T-helper 22 cell (primary cell): Measurements from ENCODE around the gene ABHD16B.
"Not testable (repeated sequence)": the region's sequence is repeated elsewhere in the genome, so short reads cannot be mapped to it uniquely, and the experiment has no call there.

Experiments
- DNase-seq: peaks from one replicate; pipeline ENCODE4 v3.0.0-alpha.2; 2020; ENCODE audit warnings: low read depth

Gene ABHD16B

DNA sequence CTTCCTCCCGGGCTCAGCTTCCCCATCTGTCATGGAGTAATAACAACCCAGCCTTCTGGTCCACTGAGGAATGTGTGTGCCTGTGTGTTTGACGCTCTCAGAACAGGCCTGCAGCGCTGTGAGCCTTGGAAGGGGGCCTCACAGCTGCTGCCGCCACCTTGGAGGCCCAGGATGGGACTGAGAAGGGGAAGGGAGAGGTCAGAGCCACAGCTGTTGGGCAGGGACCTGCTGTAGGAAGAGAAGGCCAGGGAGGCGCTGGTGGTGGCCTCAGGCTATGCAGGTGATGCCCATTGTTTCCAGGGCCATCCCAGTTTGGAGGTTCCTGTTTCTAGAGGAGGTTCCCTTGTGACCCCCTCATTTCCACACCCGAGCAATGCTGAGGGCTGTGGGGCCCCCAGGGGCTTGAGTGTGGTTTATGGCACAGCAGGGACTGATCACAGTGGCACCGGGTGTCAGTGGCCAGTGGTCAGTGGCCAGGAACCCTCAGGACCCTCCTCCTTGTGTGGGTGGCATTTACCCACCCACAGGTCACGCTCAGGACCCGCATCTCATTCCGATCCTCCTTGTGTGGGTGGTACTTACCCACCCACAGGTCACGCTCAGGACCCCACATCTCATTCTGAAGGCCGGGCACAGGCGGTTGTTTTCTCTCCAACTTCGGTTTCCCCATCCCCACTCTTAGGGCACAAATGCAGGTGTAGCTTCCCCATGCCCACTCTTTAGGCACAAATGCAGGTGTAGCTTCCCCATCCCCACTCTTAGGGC, 17.8 kb downstream of the ABHD16B start:
- DNase-seq = no peak

DNA sequence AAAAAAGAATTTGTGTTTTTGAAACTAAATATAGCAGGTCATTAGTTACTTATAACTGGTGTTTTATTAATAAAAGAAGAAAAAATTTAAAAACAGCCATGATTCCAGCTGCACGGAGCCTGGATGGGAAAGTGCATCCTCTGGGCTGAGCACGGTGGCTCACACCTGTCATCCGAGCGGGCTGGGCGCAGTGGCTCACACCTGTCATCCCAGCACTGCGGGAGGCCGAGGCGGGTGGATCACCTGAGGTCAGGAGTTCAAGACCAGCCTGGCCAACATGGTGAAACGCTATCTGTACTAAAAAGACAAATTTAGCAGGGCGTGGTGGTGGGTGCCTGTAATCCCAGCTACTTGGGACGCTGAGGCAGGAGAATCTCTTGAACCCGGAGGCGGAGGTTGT, 19.6 kb downstream of the ABHD16B start:
- DNase-seq = not testable (repeated sequence)

DNA sequence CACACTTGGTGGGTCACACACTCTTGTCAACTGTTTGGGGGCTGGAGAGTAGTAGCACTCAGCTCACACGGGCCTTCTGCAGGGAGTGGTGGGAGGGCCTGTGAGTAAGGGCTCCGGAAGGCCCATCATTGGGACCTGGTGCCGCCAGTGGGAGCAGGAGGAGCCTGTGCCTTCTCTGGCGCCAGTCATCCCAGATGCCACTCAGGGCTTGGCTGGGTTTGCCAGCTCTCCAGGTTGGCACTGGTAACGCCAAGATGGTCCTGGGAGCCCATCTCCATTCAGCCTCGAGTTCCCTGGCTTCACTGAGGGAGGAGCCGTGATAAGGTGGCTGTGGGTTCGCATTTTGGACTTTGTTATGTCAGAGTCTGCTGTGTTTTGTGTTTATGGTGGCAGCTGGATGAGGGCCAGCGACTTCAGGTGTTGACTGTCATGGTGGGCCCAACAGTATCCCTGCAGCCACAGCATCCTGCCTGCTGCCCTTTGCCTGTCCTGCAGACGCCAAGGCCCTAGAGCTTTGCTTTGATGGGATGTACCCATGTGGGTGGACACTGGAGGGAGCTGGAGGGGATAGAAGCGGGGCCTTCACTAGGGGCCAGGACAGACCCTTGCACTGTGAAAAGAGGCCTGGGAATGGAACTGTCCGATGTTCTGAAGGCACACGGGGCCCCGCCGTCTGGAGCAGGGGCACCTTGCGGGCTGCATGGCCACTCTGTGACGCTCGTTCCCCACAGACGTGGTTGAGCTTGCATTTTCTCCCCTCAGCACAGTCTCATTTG, 20.3 kb downstream of the ABHD16B start:
- no peak for DNase-seq

DNA sequence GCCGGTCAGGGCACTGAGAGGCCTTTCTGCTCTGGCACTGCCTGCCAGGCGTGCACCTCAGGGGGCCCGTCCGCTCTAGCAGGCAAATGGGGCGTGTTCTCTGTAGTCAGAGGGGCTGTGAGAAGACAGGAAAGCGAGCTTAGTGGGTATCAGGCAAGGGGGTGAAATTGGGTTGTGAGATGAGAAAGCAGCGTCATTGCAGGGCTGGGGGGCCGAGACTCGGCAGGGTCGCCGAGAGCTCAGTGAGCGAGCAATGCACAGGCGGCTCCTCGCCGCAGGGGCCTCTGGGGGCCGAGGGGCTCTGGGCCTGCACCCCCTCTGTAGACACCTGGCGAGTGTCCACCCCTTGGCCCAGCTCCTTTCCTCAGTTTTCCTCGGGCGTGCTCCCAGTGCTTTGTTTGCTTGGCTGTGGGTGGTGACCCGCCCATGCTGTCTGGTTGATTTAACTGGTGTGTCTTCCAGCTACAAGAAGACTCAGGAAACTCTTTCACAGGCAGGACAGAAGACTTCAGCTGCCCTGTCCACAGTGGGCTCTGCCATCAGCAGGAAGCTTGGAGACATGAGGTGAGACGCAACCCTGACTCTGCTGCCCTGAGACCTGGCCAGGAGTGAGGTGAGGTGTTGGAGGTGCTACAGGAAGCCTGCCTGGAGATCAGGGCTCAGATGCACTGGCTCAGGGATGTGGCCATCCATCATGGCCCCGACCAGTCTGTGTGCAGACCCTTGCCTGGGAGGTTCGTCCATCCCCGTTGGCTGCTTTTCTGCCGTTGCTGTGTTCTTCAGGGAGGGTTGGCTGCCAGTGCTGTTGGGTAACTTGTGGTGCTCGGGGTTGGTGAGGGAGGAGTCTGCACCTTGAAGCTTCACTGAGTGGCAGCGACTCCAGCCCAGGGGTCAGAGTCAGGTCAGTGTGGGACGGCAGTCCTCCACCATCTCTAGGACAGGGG, 21.2 kb downstream of the ABHD16B start:
- DNase-seq = no peak

DNA sequence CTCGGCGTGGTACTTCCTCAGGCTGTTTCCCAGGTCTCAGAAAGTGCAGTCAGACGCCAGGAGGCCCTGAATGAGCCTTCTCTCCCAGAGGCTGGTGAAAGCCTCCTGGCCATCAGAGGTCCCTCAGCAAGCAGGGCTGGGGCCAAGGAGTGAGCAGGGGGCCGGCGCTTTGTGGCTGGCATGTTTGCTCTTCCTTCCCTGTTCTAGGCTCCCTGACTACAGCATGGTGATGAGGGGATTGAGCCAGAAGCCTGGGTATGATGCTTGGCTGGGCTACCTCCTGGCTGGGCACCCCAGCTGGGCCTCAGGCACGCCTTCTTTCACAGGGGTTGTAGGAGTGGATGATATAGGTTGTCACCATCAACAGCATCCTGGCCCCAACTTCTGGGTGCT, 21.9 kb downstream of the ABHD16B start:
- no peak for DNase-seq

DNA sequence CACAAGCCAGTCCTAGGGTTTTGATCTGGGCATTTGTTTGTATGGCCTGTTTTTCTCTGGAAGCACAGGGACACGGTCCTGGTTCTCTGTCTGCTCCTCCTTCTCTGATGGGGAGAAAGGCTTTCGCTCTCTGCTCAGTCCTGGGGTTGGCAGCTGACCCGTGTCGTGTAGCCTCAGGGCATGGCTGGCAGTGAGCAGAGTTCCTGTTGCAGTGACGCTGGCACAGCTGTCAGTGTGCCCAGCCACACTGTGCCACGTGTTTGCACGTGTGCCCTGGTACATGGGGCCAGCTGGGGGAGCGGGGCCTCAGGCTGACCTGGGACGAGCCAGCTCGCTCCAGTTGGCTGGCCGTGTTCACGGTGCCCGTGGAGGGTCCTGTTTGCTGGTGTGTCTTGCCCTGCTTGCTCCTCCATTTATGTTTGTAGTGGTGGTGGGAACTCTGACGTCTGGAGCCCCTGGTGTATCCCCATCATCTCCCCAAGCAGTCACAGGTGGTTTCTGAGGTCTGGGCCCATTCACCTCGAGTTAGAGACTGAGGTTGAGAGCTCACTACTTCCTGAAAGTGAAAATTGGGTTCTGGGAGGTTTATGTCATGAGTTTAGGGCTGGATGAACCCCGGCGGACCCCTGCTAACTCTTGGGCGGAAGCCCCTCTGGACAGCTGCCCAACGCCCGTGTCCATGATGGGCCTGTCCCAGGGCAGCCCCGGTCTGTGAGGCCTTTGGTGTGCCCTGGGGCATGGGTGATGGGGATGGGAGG, 23.4 kb downstream of the ABHD16B start:
- DNase-seq = no peak

DNA sequence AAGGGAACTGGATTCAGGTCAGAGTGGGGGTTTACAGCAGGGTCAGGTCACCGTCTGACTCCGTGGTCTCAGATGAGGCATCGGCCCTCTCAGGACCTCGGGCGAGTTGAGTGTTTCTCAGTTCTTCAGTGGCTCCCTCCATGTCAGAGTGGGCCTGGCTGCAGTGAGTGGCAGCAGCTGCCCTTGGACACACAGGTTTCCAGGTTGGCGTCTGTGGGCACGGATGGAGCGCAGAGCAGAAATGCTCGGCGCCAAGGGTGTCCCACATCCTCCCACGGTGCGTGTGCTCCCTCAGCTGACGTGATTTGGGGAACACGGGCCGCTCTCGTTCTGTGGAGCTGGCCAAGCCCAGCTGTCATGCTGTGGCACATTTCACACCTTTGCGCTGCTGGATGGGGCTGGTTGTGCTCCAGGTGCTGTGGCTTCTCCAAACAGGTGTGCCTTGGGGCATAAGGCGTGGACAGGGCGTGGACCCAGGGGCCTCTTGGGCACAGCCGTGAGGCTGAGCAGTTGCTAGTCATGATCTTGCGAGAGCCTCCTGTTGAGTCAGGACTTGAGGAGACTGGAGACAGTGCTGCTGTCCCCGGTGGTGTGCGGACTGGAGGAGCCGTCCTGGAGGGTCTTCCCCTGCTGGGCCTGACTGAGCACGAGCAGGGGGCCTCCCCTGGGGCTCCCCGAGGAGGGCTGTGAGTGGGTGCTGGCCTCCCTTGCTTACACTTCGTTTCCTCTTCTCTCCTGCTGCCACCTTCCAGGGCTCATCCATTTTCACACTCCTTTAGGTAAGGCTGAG, 24.2 kb downstream of the ABHD16B start:
- no peak for DNase-seq

DNA sequence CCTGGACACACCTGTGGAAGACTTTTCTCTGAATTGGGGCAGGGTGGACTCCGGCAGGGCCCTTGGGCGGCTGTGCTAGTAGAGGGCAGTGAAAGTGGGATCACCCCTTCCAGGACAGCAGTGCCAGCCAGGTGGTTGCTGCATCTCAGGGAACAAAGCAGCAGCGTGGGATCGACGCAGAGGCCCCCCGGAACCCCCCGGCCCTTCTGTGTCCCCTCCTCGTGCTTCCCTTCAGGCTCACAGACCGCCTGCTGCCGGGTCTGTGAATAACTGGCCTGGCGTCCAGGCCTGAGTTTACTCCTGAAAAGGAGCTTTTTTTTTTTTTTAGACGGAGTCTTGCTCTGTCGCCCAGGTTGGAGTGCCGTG, 24.7 kb downstream of the ABHD16B start:
- DNase-seq = no peak

DNA sequence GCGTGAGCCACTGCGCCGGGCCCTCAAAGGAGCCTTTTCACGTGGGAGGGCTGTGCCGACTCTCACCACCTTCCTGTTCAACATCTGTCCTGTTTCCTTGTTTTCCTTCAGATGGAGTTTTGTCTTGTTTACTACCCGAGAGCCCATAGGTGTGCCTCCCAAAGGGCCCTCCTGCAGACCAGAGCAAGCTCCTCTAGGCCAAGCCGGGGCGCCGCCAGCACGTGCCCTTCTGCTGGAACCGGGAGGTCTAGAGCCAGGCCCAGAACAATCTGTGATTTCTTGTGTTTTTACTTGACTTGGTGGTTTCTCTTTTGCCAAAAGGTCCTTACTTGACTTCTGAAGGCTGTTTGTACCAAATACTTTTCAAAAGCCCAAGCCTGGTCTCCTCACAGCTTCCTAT, 25.6 kb downstream of the ABHD16B start:
- DNase-seq = no peak

DNA sequence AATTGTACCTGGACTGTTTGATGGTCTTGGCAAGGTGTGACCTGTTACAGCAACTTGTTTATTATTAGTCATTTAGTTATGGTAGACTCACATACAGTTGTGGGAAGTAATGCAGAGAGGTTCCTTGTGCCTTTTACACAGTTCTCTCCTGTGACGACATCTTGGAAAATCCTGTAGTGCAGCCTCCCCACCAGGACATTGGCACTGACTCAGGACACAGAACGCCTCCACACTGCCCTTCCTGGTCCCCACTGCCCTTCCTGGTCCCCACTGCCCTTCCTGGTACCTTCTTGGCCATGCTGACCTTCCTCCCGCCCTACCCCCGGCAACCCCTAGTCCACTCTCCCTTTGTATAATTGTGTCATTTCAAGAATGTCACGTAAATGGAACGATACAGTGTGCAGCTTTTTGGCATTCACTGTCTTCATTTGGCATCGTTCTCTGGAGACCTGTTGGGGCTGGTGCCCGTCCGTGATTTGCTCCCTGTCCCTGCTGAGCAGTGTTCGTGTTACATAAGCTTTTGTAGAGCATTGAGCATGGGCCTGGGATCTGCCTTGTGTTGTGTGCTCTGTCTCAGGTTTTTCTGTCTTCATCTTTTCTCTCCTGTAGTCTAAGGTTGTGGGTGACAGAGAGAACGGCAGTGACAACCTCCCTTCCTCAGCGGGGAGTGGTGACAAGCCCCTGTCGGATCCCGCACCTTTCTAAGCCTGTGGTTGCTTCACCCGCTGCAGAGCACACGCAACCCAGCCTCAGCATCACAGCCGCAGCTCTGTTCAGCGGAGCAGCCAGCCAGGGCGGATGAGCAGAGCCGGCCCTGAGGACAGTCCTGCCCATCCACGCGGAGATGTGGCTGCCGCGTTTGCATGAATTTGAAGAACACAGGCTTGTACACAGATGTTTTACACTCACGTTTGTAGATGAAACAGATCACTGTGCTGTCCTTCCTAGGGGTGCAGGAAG, 28.2 kb downstream of the ABHD16B start:
- no peak for DNase-seq

DNA sequence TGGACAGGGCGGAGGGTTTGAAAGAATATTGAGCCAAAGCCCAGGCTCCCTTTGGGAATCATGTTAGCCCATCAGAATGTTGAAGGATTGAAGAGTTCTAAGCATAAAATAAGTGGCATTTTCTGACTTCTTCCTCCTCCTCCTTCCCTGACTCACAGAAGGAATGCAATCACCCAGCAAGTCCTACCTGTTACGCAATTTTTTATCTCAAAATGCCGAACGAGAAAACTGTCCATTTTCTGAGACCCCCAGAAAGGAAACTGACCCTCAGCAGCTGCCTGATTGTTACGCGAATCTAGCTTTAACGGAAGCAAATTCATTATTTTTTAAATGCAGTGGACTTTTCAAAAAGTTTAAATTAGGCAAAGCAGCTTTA, 28.9 kb downstream of the ABHD16B start:
- no peak for DNase-seq

DNA sequence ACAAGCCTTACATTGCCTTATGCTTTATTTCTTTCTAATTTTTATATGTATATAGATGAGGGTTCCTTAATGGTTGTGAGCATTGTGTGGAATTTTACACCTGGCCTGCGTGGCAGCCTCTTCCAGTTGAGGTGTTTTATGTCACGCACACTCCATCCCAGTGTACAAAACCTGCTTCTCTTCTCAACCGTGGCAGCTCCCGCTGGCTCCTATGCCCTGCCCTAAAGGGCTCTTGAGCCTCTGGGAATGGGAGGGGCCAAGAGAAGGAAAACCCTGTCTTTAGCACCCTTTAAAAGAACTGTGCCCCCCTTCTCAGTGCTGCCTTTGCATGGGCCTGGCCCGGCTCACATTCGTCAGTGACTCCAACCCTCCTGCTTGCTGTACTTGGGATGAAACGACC, 29.3 kb downstream of the ABHD16B start:
- DNase-seq = no peak

DNA sequence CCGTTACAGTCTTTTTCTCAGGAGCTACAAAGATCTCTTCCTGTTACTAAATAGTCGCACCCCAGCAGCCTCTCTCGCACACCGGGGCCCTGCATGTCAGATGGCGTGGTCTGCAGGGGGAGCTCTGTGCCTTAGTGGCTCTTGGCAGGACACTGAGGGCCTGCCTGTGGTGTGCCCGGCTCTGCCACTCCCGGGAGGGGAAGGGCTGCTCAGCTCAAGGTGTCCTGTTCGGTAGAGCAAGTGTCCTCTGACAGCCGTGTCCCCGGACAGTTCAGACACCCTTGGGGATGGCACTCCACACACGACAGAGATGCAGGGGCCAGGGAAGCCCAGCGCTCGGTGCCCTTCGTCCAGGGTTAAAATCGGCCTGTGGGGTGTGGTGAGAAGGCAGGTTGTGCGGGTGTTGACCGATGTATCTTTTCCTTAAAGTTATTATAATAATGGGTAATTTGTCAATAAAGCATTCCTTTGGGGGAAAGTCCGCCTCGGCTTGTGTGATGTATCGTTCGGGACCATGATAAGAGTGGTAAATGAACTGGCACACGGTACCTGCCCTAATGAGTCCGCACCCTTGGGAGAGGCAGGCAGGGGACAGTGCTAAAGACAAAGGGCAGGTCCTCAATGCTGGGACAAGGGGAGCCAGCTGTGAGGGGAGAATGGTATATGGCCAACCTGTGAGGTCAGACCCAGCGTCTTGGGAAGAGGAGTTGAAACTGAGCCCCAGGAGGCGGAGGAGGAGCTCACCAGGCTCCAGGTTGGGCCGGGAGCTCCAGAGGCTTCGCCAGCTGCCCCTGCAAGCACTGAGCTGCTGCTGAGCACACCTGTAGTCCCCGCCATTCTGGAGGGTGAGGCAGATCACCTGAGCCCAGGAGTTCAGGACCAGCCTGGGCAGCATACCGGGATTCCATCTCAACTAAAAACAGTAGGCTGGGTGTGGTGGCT, 30.0 kb downstream of the ABHD16B start:
- no peak for DNase-seq

DNA sequence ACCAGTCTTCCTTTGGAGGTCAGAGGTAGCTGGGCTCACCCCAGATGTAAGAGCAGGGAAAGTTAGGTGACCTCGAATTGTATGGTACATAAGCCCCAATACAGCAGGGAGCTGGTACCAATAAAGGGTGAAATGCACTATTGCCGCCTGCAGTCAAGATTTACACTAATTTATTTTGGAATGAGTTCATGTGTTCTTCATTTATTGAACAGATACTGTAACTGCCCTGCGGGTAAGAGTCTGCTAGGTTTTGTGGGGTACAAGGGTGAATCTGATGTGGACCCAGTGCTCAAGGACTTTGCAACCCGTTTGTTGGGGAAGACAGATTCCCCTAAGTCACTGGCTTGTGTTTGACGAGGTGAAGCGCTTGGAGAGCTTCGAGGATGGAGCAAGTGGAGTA, 31.1 kb downstream of the ABHD16B start:
- no peak for DNase-seq

DNA sequence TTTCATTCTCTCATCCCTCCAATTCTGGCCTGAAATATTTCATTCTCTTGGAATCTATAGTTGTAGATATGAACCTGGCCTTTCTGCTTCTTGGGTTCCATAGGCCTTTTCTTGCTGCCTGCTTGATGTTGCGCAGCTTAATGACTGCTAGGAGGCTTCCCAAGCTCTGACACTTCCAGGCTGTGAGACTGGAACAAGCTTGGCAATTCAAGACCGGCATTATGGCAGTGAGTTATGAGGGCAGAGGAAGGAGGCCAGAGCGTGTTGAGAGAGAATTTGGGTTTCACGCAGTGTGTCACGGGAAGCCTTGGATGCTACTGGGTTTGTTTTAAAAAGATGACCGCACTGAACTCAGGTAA, 32.7 kb downstream of the ABHD16B start:
- DNase-seq = no peak

DNA sequence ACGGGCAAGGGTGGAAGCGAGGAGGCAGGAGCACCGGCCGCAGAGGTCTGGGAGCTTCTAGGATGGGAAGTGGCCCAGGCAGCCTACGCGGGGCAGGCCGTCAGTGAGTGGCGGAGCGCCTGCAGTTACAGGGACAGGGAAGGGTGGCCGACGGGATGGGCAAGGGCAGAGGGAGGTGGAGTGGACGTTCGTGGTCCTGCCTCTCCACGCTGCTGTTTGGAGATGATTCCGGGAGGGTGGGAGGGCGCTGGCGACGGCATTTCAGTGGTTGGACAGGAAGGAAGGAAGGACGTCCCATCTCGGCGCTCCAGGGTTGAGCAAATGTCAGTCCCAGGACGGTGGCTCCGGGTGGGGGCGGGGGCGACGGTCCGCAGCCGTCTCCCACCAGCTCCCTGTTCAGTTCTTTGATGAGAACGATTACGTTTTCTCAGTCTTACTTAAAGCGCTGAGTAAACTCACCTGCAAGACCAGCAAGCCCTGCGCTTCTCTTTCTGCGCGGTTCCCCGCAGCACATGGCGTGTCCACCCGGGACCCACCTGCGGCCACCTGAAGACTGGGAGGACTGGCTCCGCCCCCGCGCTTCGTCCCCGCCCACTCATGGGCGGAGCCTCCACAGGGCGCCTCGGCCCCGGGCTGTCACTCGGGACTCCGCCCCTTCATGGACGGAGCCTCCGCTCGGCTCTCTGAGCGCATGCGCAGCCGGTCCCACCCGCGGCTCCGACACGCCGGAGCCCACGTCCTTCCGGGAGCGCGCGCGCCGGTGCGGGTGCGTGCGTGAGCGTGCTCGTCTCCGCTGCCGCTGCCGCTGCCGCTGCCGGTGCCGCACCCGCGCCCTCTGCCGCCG, 33.3 kb downstream of the ABHD16B start, which contains the start of gene DNAJC5:
Gene DNAJC5 (plus strand): TSS at position 769 of the 844 bp plus-strand sequence. CDS start 33,220 bp downstream, outside the sequence.
- peak; percentile 95 for DNase-seq

DNA sequence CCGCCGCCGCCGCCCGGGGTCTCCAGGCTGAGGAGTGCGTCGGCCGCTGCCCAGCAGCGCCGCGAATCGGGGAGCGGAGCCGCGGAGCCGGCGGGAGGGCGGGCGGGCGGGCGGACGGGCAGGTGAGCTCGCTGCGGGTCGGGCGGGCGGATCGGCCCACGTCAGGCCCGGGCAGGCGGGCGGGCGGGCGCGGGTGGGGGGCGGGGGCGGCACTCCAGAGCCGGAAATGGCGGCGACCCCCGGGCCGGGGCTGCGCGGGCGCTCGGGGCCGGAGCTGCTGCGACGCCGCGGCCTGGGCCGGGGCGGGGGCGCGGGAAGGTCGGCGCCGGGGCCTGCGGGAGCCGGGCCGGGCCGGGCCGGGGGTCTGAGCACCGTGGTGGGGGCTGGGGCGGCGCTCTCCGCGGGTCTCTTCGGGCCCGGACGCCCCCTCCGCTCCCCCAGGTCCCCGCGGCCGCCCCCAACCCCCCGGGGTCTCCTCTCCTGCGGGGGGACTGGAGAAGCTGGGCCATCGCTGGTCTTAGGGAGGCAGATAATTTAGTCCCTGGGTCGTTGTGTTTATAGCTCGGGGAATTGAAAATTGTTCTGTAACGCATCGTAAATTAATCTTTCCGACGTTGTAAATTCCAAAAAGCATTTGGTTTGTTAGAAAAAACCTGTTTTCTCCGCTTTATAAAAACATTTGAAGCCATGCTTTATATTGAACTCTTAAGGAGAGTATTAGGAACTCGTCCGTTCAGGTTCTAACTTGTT, 34.1 kb downstream of the ABHD16B start:
- DNase-seq = no peak
